ENCODE measurements around the gene GIT2.
"Not testable (repeated sequence)": the region's sequence is repeated elsewhere in the genome, so short reads cannot be mapped to it uniquely, and the experiment has no call there.

GIT2 gene

DNA sequence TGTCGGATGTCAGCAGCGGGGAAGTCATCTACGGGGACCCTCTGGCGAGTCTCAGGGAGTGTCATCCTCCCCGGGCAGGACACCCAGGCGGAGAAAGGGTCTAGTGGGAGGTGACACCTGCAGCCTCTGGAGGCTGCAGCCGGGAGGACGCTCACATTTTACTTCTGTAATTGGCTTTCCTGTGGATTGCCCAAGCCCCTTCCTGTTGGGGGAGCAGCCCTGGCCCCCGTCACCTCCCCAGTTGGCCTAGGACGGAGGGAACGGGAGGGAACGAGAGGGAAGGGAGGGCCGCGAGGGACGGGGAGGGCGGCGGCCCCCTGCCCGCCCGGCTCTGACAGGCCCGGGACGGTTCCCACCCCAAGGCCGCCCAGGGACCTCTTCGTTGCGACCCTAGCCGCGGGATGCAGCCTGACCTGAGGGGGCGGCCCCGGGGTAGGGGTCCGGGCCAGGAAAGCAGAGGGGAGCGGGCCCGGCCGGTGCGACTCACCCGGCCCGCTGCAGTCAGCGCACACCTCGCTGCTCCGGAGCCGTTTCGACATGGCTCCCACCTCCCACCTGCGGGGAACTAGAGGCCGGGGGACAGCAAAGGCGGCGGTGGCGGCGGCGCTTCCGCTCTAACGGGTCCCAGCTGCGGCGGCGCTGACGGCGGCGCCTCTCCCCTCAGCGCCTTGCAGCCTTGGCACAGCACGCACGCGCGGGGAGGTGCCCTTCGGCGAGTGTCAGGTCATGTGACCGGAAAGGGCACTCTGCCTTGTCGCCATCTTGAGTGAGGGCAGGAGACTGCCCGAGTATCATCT is at the start of gene GIT2:
Gene GIT2, minus strand, starts transcription at position 683 of the 797 bp plus-strand sequence. Its CDS starts 144 bp downstream, at position 539.
- DNase-seq (ENCODE audit: low spot score) = peak; percentile 94

GRCh38 chr12:110042264-110042663 is 46.1 kb upstream of the GIT2 start:
- no peak for DNase-seq (ENCODE audit: low spot score)

DNA sequence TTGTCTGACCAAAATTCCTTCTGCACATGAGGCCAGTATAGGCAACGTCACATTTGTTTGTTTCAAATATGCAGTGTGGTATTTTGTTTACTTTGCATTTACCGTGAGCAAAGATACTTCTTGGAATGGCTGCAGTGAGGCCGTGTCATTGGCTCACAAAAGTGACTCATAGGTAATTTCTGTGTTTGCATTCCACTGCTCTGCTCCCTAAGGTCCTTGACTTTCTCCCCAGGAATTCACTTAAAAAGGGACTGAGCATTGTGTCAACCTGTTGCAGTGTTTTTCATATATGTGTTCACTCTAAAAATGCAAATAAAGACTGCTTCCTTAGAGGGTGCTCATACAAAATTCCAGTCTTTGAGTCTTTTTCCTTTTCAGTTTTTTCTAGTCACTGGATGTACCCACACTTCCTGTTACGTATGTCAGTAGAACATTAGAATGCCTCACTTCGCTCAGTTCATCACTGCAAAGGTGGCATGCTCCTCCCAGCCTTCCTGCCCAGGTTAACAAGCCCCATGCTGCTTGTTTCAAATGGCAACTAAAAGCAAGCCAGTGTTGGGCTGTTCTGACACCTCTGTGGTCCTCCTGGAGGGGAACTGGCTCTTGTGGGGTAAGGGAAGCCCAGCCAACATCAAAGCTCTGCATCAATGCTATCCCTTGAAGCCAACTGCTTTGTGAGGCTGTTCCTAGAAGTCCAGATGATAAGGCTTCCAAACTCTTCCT is 43.1 kb upstream of the GIT2 start:
- no peak for DNase-seq (ENCODE audit: low spot score)

DNA sequence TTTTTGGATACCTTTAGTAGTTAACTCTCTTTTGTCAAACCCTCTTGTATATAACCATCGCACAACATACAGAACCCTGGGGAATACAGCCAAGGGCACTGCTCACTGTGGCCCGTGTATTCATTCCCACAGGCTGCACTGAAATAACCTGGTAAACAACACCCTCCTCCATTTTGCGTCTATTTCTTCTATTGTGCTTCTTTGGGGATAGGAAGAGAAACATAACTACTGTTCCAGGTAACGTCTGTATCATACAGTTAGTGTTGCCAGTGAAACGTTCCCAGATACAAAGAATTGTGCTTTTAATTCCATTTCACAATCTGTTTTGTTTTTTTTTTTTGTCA is 42.5 kb upstream of the GIT2 start:
- no peak for DNase-seq (ENCODE audit: low spot score)

DNA sequence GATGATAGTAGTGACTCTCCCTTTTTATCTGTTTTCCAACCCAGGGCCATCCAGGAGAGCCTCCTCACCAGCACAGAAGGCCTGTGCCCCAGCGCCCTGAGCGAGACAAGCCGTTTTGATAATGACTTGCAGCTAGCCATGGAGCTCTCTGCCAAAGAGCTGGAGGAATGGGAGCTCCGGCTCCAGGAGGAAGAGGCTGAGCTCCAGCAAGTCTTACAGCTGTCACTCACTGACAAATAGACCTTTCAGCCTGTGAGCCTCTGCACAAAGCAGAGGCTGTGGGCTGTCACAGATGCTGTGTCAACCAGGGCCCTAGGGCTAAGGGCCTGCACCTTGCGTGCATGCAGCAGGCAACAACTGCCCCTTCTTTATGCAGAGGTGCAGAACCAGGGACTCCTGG is 41.1 kb upstream of the GIT2 start:
- peak; percentile 86 for DNase-seq (ENCODE audit: low spot score)

- no peak for DNase-seq (ENCODE audit: low spot score)
Measured at GRCh38 chr12:110035534-110036104, 39.5 kb upstream of the GIT2 start.

DNA sequence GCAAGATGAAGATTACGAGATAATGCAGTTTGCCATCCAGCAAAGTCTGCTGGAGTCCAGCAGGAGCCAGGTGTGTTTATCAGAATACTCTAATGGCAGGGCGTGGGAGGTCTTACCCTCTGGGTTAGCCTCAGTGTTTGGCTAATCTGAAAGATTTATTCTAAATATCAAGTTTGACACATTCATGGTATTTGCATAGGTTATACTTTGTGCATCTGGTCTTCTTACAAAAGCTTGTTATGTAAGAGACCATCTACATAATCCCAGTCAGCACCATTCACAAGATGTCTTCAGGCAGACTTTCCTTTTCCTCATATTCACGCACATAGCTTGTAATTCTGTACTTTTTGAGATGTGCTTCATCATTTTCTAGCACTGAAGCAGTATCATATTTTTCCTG is 37.7 kb upstream of the GIT2 start:
- no peak for DNase-seq (ENCODE audit: low spot score)

GRCh38 chr12:110029290-110029815 is 33.2 kb upstream of the GIT2 start:
- no peak for DNase-seq (ENCODE audit: low spot score)

DNA sequence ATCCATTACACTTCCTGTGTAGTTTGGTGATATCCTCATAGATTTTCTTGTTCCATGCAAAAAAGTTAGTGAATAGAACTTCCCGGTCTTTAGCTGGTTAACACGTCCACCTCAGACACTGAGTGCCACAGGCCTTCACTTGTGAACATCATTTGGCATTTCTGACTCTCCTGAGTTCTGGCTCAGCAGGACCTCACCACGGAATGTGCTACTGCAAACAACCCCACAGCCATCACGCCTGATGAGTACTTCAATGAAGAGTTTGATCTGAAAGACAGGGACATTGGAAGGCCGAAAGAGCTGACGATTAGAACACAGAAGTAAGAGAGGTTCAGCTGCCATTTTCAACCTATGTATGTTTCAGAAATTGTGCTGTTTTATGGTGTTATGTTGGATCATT is 32.2 kb upstream of the GIT2 start:
- DNase-seq (ENCODE audit: low spot score) = no peak

GRCh38 chr12:110024051-110024450 is 27.9 kb upstream of the GIT2 start:
- DNase-seq (ENCODE audit: low spot score) = no peak

GRCh38 chr12:110023059-110023980 is 27.2 kb upstream of the GIT2 start:
- no peak for DNase-seq (ENCODE audit: low spot score)

DNA sequence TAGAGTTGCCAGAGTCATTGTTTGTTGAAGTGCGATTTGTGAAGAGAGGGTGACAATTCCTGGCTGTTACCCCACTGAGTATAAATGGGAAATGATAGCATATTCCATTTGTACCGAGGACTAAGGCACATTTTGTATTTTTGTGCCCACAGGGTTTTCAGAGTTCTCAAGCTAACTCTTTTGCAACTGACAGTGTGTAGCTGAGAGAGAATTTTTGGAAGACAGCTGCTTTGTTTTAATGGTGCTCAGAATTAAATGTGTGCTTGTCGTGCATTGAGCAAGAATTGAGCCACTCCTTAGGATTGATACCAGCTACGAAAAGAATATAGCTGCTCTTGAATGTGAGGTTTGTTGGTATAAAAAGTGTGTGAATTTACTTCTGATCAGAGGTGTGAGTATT is 24.8 kb upstream of the GIT2 start:
- no peak for DNase-seq (ENCODE audit: low spot score)

GRCh38 chr12:110015132-110015531 is 19.0 kb upstream of the GIT2 start:
- DNase-seq (ENCODE audit: low spot score) = no peak

DNA sequence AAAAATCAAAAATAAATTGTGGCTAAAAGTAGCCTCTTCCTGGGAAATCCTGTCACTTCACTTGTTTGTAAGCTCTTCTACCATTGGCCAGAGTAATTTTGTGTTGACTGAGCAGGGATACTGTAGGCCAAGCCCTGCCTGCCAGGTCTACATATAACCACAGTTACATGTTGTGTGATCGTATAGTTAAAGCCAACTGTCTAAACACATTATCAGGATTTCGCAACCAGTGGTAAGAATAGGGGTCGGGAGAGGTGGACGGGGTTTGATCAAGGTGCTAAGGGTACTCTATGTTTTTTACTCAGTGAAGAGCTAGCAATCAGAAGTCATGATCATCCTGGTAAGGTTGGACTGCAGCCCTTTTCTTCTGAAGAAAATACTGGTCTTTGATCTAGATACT is 16.5 kb upstream of the GIT2 start:
- DNase-seq (ENCODE audit: low spot score) = no peak

DNA sequence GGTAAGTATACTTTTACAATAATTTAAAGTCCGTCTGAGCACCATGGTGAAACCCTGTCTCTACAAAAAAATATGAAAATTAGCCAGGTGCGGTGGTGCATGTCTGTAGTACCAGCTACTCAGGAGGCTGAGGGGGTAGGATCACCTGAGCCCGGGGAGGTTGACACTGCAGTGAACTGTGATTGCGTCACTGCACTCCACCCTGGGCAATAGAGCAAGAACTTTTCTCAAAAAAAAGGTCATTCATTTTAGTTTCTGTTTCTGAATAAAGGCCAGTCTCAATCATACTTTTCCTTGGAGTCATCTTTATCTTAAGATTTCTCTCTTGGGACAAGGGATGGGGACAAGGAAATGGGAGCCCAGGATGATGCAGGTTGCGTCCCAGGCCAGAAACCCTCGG is 16.0 kb upstream of the GIT2 start:
- DNase-seq (ENCODE audit: low spot score) = no peak

GRCh38 chr12:110010853-110011723 is 14.9 kb upstream of the GIT2 start:
- DNase-seq (ENCODE audit: low spot score) = no peak

DNA sequence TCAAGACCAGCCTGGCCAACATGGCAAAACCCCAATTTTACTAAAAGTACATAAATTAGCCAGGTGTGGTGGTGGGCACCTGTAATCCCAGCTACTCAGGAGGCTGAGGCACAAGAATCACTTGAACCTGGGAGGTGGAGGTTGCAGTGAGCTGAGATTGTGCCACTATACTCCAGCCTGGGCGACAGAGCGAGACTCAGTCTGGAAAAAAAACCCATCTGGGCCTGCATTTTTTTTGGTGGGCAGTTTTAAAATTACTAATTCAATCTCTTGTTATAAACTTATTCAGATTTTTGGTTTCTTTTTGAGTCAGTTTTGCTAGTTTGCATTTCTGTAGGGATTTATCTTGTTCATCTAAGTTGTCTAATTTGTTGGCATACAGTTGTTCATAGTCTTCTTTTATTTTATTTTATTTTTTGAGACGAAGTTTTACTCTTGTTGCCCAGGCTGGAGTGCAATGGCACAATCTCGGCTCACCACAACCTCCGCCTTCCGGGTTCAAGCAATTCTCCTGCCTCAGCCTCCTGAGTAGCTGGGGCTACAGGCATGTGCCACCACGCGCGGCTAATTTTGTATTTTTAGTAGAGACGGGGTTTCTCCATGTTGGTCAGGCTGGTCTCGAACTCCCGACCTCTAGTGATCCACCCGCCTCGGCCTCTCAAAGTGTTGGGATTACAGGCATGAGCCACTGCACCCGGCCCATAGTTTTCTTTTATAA is 12.7 kb upstream of the GIT2 start:
- DNase-seq (ENCODE audit: low spot score) = not testable (repeated sequence)

DNA sequence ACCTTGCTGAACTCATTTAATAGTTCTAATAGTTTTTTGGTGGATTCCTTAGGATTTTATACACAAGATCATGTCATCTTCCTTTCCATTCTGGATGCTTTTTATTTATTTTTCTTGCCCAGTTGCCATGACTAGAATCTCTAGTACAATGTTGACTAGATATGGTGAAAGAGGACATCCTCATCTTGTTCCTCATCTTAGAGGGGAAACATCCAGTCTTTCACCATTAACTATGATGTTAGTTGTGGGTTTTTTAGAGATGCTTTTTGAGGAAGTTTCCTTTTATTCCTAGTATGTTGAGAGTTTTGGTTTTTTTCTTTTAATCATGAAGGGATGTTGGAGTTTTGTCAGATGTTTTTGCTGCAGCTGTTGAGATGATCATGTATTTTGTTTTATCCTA is 11.7 kb upstream of the GIT2 start:
- DNase-seq (ENCODE audit: low spot score) = no peak

DNA sequence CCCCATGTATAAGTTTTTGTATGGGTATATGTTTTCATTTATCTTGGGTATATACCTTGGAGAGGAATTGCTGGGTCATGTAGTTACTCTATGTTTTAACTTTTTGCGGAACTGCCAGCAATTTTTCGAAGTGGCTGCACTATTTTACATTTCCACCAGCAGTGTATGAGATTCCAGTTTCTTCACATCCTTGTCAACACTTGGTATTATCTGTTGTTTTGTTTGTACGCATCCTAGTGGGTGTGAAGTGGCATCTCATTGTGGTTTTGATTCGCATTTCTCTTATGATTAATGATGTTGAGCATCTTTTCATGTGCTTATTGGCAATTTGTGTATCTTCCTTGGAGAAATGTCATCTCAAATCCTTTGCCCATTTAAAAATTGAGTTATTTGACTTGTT is 9.9 kb upstream of the GIT2 start:
- no peak for DNase-seq (ENCODE audit: low spot score)

DNA sequence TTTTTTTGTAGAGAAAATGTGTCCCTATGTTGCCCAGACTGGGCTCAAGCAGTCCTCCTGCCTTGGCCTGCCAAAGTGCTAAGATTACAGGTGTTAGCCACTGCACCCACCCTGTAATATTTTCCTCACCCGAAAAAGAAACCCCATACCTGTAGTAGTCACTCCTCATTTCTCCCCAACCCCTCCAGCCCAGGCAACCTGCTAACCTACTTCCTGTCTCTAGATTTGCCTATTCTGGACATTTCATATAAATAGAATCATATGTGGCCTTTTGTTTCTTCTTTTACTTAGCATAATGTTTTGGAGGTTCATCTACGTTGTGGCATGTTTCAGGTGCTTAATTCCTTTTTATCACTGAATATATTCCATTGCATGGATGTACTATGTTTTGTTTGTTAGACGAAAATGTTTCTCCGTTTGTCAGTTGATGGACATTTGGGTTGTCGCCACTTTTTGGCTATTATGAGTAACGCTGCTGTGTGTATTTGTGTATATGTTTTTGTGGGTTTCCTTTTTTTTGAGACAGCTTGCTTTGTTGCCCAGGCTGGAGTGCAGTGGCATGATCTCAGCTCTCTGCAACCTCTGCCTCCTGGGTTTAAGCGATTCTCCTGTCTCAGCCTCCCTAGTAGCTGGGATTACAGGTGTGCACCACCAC is 9.3 kb upstream of the GIT2 start:
- no peak for DNase-seq (ENCODE audit: low spot score)

All from globus pallidus (tissue), 1 donor.